T-helper 2 cell treated with Interferon-gamma antibody and Interleukin-4, amounts not matched to agents 100 ng/mL and 5 ng/mL, for 36 hours (primary cell): ENCODE data around the gene CFAP68. TPM values are rescaled to one million over a fixed set of nuclear protein-coding genes. Genes with fewer than 3 reads are reported as not detected.
"Not testable (repeated sequence)": the region's sequence is repeated elsewhere in the genome, so short reads cannot be mapped to it uniquely, and the experiment has no call there.

ENCODE experiments used
- intact Hi-C: fragments of 100-400 bp; cut with micrococcal nuclease; formaldehyde crosslinking; loops from one replicate; pipeline ENCODE4 v1.15.1; 2023
- total RNA-seq: library from RNA; stranded (reverse); gene quantifications from 2 replicates; pipeline ENCODE4 v1.2.3, GENCODE V29; 2022

Gene CFAP68
- total RNA-seq, 1 donor from 2014 or later, result 16.2 TPM

- intact Hi-C loops, result loop anchor here (2.0 kb wide), 3 partner anchors 57 to 155 kb away; partner anchors contain the start of genes DLAT and PPP2R1B
These were observed 9.2 kb upstream of the CFAP68 start for GRCh38 chr11:111870113-111870512.

DNA sequence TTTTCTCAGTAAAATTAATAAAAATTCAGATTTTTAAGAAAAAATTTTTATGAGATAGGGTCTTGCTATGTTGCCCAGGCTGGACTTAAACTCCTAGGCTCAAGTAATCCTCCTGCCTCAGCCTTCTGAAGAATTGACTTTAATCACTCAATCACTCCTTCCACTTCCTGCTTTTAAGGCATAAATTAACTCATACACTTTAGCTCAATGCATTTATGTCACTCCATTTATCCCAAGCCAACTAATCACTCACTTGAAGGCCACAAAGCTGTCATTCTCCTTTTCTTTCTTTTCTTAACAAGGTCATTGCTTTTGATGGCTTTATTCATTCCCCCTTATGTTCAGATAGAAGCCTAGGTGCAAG lies 8.8 kb upstream of the CFAP68 start:
- intact Hi-C loops, result loop anchor here (2.0 kb wide), 3 partner anchors 56 to 154 kb away; partner anchors contain the start of genes DLAT and PPP2R1B

DNA sequence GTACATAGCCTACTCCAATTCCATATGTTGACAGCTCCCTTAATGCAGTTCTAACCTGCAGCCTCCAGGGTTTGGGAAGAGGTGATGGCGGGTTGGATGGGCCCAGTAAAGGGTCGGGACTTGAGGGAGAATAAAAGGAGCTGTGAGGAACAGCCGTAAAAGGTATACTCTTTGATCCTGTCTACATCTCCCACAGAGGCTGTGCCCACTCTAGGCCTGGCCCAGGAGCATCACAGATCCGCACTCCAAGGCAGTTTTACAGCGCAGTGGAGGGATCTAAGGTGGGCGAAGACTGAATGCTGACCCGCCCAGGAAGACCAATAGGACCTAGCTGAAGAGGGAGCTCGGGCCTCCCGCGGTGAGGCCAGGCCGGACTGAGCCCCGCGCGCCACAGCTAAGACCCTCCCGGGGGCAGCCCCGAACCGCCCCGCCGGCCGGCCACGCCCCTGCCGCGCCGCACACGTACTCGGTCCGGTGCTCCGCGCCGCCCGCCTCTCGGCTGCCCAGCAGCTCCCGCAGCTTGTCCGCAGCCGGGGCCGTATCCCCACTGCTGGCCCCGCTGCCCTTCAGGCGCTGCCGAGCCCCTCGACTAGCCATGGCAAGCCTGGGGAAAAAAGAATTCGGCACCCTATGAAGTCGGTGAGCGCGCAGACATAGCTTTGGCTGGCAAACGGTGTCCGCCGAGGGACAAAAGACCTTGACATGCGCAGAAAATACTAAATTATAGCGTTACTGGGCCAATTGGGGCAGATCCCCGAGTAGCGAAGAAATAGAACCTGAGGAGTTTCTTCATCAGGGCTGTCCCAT lies 8.3 kb upstream of the CFAP68 start, which contains the start of gene ALG9:
Gene ALG9 (minus strand): TSS at position 696 of the 807 bp plus-strand sequence. CDS start 99 bp downstream, at position 597.
- intact Hi-C loops, result loop anchor here (1.0 to 2.0 kb wide), 6 partner anchors 8 to 409 kb away; partner anchors contain the start of genes CFAP68, DLAT, FDXACB1 and PPP2R1B

DNA sequence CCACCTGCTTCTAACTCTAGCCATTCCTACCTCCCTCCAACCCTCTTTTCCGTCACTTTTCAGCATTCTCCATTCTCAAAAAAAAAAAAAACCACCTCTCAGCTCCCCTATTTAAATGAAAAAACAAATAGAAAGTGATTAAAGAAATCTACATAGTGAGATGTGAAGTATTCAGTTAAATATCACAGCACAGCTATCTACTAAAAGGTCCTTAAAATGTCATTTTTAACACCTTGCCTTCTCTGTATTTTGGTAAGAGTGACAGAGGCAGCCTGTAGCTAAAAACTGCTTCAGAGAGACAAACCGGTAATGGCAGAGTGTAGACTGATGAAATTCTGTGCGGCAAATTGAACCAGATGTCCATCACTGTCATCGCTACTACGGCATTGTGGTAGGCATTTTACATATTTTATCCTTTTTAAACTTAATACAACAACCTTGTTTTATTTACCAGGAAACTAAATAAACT lies 7.6 kb upstream of the CFAP68 start:
- intact Hi-C loops, result loop anchor here (1.0 to 2.0 kb wide), 6 partner anchors 8 to 409 kb away; partner anchors contain the start of genes CFAP68, DLAT, FDXACB1 and PPP2R1B

DNA sequence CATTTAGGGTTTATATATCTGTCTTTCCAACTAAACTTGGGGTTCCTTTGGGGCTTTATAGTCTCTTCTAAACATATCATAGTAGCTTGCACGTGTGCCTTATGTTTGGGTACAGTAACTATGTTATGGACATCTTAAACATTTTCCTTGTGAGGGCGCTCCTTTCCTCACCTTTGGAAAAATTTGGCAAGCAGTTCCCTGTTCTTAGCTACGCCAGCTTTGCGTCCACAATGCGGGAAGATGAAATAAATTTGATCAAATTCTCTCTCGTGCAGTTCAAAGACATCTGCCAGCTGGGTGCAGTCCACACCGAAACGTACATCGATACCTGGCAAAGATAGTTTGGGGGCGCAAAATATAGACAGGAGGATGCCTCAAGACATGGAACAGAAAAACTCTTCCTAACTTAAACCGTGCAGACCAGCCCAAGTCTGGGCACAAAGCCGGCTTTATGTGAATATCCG lies 924 bp upstream of the CFAP68 start:
- intact Hi-C loops, result loop anchor here (2.0 to 5.0 kb wide), 4 partner anchors 58 to 1434 kb away; partner anchors contain the start of genes DIXDC1, DLAT and TTC12

DNA sequence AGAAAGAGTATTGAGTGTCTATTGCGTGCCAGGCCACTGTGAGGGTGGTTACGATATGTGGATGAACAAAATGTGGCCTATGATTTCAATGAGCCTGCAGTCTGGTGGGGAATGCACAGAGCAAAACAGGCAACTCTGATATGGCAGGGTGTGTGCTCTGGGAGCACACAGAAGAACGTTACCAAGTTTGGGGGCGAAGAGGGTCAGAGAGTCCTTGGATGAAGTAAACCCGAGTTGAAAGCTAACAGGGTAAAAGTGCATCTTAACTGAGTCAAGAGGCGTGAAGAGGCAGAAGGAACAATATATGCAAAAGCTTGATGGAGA lies 258 bp downstream of the CFAP68 start:
- intact Hi-C loops, result loop anchor here (1.0 to 5.0 kb wide), 12 partner anchors 8 to 1433 kb away; partner anchors contain the start of genes ALG9, DIXDC1, DLAT and NKAPD1

- intact Hi-C loops, result no loop called here
These were observed 2.9 kb downstream of the CFAP68 start for GRCh38 chr11:111882202-111882601.

DNA sequence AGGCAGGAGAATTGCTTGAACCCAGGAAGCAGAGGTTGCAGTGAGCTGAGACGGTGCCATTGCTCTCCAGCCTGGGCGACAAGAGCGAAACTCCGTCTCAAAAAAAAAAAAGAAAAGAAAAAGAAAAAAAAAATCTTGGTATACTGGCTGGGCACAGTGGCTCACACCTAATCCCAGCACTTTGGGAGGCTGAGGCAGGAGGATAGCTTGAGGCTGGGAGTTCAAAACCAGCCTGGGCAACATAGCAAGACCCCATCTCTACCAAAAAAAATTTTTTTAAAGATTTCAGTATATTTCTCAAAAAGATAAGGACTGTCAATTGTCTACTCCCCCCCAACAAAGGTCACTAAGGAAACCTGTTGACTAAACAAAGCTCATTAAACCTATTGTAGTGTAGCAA lies 5.7 kb downstream of the CFAP68 start:
- intact Hi-C loops, result not testable (repeated sequence)

DNA sequence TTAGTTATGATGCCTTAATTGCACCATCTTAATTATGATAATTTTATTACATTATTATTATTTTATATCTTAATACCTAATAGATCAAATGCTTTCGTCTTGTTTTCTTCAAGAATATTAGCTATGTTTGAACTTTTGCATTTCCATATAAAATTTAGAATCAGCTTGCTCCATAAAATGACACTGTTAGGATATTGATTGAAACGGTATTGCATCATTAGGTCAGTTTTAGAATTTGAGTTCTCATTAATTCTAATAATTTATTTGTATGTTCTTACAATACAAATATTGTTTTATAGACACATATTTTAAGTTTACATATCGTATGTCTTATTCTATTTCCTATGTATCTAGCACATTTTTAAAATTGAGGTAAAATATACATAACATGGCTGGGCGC lies 6.7 kb downstream of the CFAP68 start:
- intact Hi-C loops, result no loop called here

GRCh38 chr11:111886844-111887243 lies 7.5 kb downstream of the CFAP68 start:
- intact Hi-C loops, result no loop called here

DNA sequence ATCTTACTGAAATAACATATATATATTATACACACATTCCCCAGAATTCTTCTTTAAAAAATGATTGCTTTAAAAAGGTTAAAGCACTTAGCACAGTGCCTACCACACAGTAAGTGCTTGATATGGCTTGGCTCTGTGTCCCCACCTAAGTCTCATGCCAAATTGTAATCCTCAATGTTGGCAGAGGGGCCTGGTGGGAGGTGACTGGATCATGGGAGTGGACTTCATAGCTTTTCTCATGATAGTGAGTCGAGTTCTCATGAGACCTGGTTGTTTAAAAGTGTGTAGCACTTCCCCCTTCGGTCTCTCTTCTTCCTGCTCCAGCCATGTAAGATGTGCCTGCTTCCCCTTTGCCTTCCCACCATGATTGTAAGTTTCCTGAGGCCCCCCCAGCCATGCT lies 26.1 kb downstream of the CFAP68 start:
- intact Hi-C loops, result no loop called here

GRCh38 chr11:111906680-111907079 lies 27.3 kb downstream of the CFAP68 start:
- intact Hi-C loops, result no loop called here

GRCh38 chr11:111908639-111909305 lies 29.4 kb downstream of the CFAP68 start:
- intact Hi-C loops, result no loop called here

DNA sequence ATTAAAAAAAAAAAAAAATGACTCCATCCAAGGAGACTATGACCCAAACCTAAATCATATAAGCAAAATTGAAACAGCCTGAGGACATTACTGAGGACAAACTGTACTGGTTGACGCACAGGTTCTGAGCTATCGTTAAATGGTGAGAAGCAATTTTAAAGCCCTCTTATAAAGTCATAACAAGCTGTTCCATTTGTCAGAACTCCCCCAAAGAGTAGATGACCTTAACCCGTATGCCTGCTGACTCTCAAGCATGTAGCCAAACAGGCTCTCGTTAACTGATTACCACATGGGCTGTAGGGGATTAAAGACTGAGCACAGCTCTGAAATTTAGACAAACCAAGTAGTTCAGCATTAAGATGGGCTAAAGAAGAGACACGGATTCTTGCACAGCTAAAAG lies 30.0 kb downstream of the CFAP68 start:
- intact Hi-C loops, result no loop called here

GRCh38 chr11:111910676-111911562 lies 31.6 kb downstream of the CFAP68 start:
- intact Hi-C loops, result no loop called here

DNA sequence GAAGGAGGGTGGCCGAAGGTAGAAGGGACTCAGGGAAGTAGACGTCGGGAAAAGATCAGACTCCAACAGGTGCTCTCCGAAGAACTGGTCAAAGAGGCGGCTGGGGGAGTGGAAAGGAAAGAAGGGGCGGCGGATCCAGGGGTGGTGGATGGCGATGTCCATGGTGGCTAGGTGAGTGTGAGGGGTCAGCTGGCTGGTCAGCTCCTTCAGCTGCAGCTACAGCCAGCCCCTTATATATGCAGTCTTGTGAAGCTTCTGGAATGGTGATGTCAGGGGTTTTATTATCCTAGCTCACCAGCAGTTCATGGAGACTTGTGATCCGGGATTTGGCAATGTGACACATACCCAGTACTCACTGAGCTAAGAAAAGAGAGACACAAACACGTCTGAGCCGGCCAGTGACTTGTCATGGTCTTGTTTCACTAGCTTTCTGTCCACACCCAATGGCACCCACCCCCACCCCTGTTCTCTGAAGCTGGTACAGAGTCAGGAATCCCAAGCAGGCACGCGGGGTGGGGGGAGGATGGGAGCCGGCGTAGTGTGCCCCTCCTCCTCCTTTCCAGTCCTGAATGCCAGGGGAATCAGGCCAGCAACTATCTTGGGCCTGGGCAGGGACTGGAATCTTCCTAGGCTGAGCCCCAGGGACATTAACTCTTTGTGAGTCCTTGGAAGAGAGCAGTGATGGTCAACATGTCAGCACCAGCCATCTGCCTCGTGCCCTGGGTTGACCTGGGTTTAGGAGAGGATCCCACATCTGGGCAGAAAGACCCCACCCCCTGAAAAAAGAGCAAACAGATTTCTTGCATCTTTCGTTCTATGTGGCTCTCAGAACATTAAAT lies 32.4 kb downstream of the CFAP68 start, which contains the start of gene CRYAB:
Gene CRYAB (minus strand): TSS at position 208 of the 839 bp plus-strand sequence. CDS start 46 bp downstream, at position 162.
- intact Hi-C loops, result no loop called here

DNA sequence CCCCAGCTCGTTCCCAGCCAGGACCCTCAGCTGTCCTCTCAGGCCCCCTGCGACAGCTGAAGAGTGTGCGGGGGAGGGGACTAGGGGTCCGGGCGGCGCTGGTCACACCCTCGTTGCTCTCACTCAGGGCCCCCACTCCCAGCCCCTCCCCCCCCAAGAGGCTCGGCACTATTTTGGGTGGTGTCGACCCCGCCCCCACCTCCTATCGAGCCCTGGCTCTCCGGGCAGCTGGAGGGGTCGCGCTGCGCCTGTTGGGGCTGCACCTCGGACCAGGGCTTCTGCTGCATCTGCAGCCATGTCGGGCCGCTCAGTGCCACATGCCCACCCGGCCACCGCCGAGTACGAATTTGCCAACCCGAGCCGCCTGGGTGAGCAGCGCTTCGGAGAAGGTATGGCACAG lies 33.2 kb downstream of the CFAP68 start, which contains the start of gene HSPB2:
Gene HSPB2 (plus strand): TSS at position 200 of the 400 bp plus-strand sequence. CDS start 96 bp downstream, at position 296.
- intact Hi-C loops, result no loop called here

GRCh38 chr11:111913031-111913861 lies 33.9 kb downstream of the CFAP68 start:
- intact Hi-C loops, result no loop called here

DNA sequence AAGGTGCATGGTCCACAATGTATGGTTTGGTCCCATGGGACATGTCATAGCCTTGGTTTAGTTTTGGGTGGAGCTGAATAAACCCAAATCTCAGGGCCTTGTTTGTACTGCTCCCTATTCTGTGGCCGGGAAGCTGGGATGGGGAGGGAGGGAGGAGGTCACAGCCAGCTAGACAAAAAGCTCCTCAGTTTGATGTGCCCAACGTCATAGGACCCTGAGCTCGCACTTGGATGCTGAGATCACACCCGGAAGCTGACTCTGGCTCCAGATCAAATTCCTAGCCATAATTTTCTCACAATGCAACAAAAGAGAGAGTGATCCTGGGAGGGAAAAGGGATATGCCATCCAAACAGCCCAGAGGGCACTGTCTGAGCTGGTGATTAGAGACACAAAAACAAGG lies 34.7 kb downstream of the CFAP68 start:
- intact Hi-C loops, result no loop called here
